Esophagus squamous epithelium (tissue), 4 donors: Measurements from ENCODE around the gene CAMK4.

Source experiments
- CTCF ChIP-seq, 6 experiments: fragments of 450-650 bp in 4 of 6; fragments of 200-600 bp in 2 of 6; sonication (generic) in 2 of 6; IDR thresholded peaks; one replicate each; pipeline ENCODE4 v1.5.1; 2016 to 2019; ENCODE audit warnings: antibody characterized with exemption in 6 of 6, mild to moderate bottlenecking in 4 of 6, moderate library complexity in 4 of 6
- POLR2A ChIP-seq, 4 donors: fragments of 450-650 bp; IDR thresholded peaks; one replicate each; pipeline ENCODE4 v1.6.1; 2017; ENCODE audit warnings: antibody characterized with exemption in 4 of 4, mild to moderate bottlenecking in 4 of 4, moderate library complexity in 3 of 4

GRCh38 chr5:111535879-111536549 is 311.8 kb downstream of the CAMK4 start:
- TF ChIP-seq CTCF (IDR thresholded peaks at IDR 0.05) (no peak), POLR2A (IDR thresholded peaks at IDR 0.05) (no peak)
